Hepatocyte (in vitro differentiated cells): ENCODE data around the gene PRRX1. TPM values are rescaled to one million over a fixed set of nuclear protein-coding genes. Genes with fewer than 3 reads are reported as not detected.

Experiments used
- DNase-seq: peaks from one replicate; pipeline ENCODE4 v3.0.0-alpha.2; 2016; ENCODE audit warnings: low spot score
- H2AFZ ChIP-seq: fragments of 200-600 bp; sonication (generic); 2 replicates; pipeline ENCODE4 v1.6.0; 2016; ENCODE audit warnings: antibody characterized with exemption, mild to moderate bottlenecking
- H3K27ac ChIP-seq: fragments of 200-600 bp; sonication (generic); 2 replicates; pipeline ENCODE4 v1.5.1; 2016; ENCODE audit warnings: mild to moderate bottlenecking
- H3K27me3 ChIP-seq: fragments of 200-600 bp; sonication (generic); 2 replicates; pipeline ENCODE4 v1.6.1; 2016
- H3K36me3 ChIP-seq: fragments of 200-600 bp; sonication (generic); replicated peaks from 2 replicates; pipeline ENCODE4 v1.5.1; 2016; ENCODE audit warnings: low read depth; ENCODE audit not compliant: insufficient read depth
- H3K4me1 ChIP-seq: fragments of 200-600 bp; sonication (generic); 2 replicates; pipeline ENCODE4 v1.5.1; 2016; ENCODE audit warnings: mild to moderate bottlenecking, moderate library complexity; ENCODE audit not compliant: insufficient read depth
- H3K4me2 ChIP-seq: fragments of 200-600 bp; sonication (generic); 2 replicates; pipeline ENCODE4 v1.6.0; 2016
- H3K4me3 ChIP-seq: fragments of 200-600 bp; sonication (generic); 2 replicates; pipeline ENCODE4 v1.5.1; 2016; ENCODE audit warnings: mild to moderate bottlenecking
- H3K79me2 ChIP-seq: fragments of 200-600 bp; sonication (generic); 2 replicates; pipeline ENCODE4 v1.6.0; 2017; ENCODE audit warnings: mild to moderate bottlenecking
- H3K9me2 ChIP-seq: fragments of 200-600 bp; sonication (generic); replicated peaks from 2 replicates; pipeline ENCODE4 v1.6.0; 2017; ENCODE audit warnings: mild to moderate bottlenecking; ENCODE audit not compliant: insufficient read depth
- H3K9me3 ChIP-seq: fragments of 200-600 bp; sonication (generic); 2 replicates; pipeline ENCODE4 v1.5.1; 2016; ENCODE audit warnings: low read depth, mild to moderate bottlenecking
- H4K20me1 ChIP-seq: fragments of 200-600 bp; sonication (generic); 2 replicates; pipeline ENCODE4 v1.6.0; 2016; ENCODE audit warnings: mild to moderate bottlenecking; ENCODE audit not compliant: insufficient read depth, poor library complexity, severe bottlenecking
- CTCF ChIP-seq: fragments of 200-600 bp; sonication (generic); IDR thresholded peaks from 2 replicates; pipeline ENCODE4 v1.5.1; 2016; ENCODE audit warnings: antibody characterized with exemption, mild to moderate bottlenecking; ENCODE audit not compliant: poor library complexity
- EZH2 ChIP-seq: fragments of 200-600 bp; sonication (generic); IDR thresholded peaks from 2 replicates; pipeline ENCODE4 v1.6.1; 2016; ENCODE audit warnings: antibody characterized with exemption, mild to moderate bottlenecking, borderline replicate concordance
- EZH2phosphoT487 ChIP-seq: fragments of 200-600 bp; sonication (generic); IDR thresholded peaks from one replicate; pipeline ENCODE4 v1.6.1; 2018; ENCODE audit warnings: antibody characterized with exemption, mild to moderate bottlenecking, low read depth, moderate library complexity; ENCODE audit not compliant: unreplicated experiment, severe bottlenecking
- WGBS: methylation state at CpG from one replicate; pipeline ENCODE4 v1.1.6; 2016; ENCODE audit warnings: low lambda C conversion rate; ENCODE audit errors: missing lambda C conversion rate; 5-methylcytosine and 5-hydroxymethylcytosine counted together
- polyA plus RNA-seq: library from polyadenylated mRNA; unstranded; fragments of >200 nt; fragmentation: Nextera tagmentation; extraction: Ambion mirVana; gene quantifications from 2 replicates; pipeline ENCODE4 v1.2.1, GENCODE V29; 2016
- total RNA-seq: library from RNA; depleted of rRNA; stranded (reverse); fragments of >200 nt; gene quantifications from 2 replicates; pipeline ENCODE4 v1.2.3, GENCODE V29; 2014

Gene PRRX1
- total and polyA plus RNA-seq, 2 experiments from 2014 or later, result 9.8 to 42.3 TPM

- Histone ChIP-seq H3K4me3 (no peak overlapping the region), H3K9me3 (no peaks in the 10 kb centered on the region), H4K20me1 (peaks cover 6% of the 10 kb centered on the region), H3K9me2 (no peaks in the 10 kb centered on the region), H3K4me2 (peak overlapping the region; percentile 40), H3K79me2 (peaks cover under 1% of the 10 kb centered on the region), H2AFZ (no peak overlapping the region), H3K27ac (peak overlapping the region; percentile 8), H3K4me1 (peaks cover 30% of the 10 kb centered on the region), H3K36me3 (no peaks in the 10 kb centered on the region), H3K27me3 (no peaks in the 10 kb centered on the region)
- TF ChIP-seq EZH2phosphoT487 (no peak), EZH2 (no peak), CTCF (no peak)
- no peak for DNase-seq
- WGBS, result 60% methylated on average over 6 of the region's 6 CpGs
Measured at GRCh38 chr1:170694172-170694926, 30.4 kb downstream of the PRRX1 start.

- Histone ChIP-seq H3K27me3 (no peaks in the 10 kb centered on the region), H3K9me3 (no peaks in the 10 kb centered on the region), H3K4me1 (peaks cover 31% of the 10 kb centered on the region), H3K36me3 (no peaks in the 10 kb centered on the region), H3K4me2 (peak overlapping the region; percentile 42), H4K20me1 (peaks cover 7% of the 10 kb centered on the region), H3K27ac (peak overlapping the region; percentile 65), H3K4me3 (no peak overlapping the region), H3K79me2 (peaks cover 2% of the 10 kb centered on the region), H3K9me2 (no peaks in the 10 kb centered on the region), H2AFZ (no peak overlapping the region)
- TF ChIP-seq CTCF (no peak), EZH2 (no peak), EZH2phosphoT487 (no peak)
- WGBS, result 73% methylated on average over 6 of the region's 6 CpGs
- no peak for DNase-seq
Measured at GRCh38 chr1:170695955-170696590, 32.1 kb downstream of the PRRX1 start.

GRCh38 chr1:170696591-170697290 lies 32.8 kb downstream of the PRRX1 start:
- TF ChIP-seq CTCF (no peak), EZH2 (no peak), EZH2phosphoT487 (no peak)
- Histone ChIP-seq H3K27me3 (no peaks in the 10 kb centered on the region), H3K27ac (peak overlapping the region; percentile 65), H3K36me3 (no peaks in the 10 kb centered on the region), H3K9me2 (no peaks in the 10 kb centered on the region), H3K79me2 (peaks cover 2% of the 10 kb centered on the region), H4K20me1 (peaks cover 7% of the 10 kb centered on the region), H3K4me1 (peaks cover 31% of the 10 kb centered on the region), H3K9me3 (no peaks in the 10 kb centered on the region), H3K4me2 (peak overlapping the region; percentile 42), H3K4me3 (no peak overlapping the region), H2AFZ (no peak overlapping the region)
- DNase-seq, result no peak
- WGBS, result 43% methylated on average over 6 of the region's 6 CpGs
